ENCODE results near the gene SPC24.

DNA sequence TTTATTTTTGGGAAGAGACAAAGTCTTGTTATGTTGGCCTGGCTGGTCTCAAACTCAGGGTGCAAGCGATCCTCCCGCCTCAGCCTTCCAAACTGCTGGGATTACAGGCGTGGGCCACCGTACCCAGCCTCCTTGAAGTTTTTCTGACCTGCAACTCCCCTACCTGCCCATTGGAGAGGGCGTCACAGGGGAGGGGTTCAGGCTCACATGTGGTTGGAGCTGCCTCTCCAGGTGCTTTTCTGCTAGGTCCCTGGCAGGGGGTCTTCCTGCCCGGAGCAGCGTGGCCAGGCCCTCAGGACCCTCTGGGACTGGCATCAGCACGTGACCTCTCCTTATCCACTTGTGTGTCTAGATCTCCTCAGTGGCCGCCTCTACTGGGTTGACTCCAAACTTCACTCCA lies 39.1 kb downstream of the SPC24 start:
- TF ChIP-seq, protein P1, sequence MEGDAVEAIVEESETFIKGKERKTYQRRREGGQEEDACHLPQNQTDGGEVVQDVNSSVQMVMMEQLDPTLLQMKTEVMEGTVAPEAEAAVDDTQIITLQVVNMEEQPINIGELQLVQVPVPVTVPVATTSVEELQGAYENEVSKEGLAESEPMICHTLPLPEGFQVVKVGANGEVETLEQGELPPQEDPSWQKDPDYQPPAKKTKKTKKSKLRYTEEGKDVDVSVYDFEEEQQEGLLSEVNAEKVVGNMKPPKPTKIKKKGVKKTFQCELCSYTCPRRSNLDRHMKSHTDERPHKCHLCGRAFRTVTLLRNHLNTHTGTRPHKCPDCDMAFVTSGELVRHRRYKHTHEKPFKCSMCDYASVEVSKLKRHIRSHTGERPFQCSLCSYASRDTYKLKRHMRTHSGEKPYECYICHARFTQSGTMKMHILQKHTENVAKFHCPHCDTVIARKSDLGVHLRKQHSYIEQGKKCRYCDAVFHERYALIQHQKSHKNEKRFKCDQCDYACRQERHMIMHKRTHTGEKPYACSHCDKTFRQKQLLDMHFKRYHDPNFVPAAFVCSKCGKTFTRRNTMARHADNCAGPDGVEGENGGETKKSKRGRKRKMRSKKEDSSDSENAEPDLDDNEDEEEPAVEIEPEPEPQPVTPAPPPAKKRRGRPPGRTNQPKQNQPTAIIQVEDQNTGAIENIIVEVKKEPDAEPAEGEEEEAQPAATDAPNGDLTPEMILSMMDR (IDR thresholded peaks at IDR 0.05; ENCODE audit: poor library complexity): no peak
- TF ChIP-seq EZH2 (IDR thresholded peaks at IDR 0.05; ENCODE audit: borderline replicate concordance) (no peak), EZH2phosphoT487 (IDR thresholded peaks at IDR 0.05; ENCODE audit: low read depth, severe bottlenecking, unreplicated experiment) (no peak)
